ENCODE results near the gene QKI. TPM values are rescaled to one million over a fixed set of nuclear protein-coding genes. Genes with fewer than 3 reads are reported as not detected.
"Not testable (repeated sequence)": the region's sequence is repeated elsewhere in the genome, so short reads cannot be mapped to it uniquely, and the experiment has no call there.

QKI gene
- total RNA-seq: 10 to 100 TPM; 58.0 to 59.7 TPM

- H3K9me3 Mint-ChIP-seq: no peaks in the 10 kb centered on the region
- H3K27me3 Mint-ChIP-seq: no peaks in the 10 kb centered on the region
- DNase-seq: peak; percentile 81
- peaks cover 35% of the 10 kb centered on the region for H3K4me1 Mint-ChIP-seq
- peak within 1 kb of the TSS; percentile 83 for H3K4me3 Mint-ChIP-seq
- peak within 1 kb of the TSS; percentile 86 for H3K27ac Mint-ChIP-seq
- peaks cover 8% of the 10 kb centered on the region for H3K36me3 Mint-ChIP-seq
These were observed at the start of gene QKI for GRCh38 chr6:163414117-163414945. Gene QKI, plus strand, starts transcription at chr6:163414718. Its CDS starts 476 bp downstream, at chr6:163415194.

DNA sequence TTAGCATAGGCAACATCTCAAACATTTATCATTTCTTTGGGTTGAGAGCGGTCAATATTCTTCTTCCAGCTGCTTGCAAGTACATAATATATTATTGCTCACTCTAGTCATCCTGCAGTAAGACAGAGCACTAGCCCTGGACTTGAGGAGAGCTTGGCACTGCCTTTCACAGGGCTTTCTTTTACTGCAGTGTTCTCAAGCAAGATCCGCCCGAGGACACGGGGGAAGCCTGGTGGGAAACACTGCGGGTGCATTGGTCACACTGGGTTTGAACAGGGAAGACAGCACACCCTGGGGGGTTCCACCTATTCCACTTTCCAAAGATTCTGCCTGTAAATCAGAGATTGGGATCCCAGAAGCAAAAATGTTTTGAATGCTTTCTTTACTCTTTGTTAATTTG is 48.2 kb upstream of the QKI start:
- Mint-ChIP-seq H3K27ac (no peak overlapping the region), H3K9me3 (no peaks in the 10 kb centered on the region), H3K4me1 (peaks cover 6% of the 10 kb centered on the region), H3K27me3 (peaks cover 14% of the 10 kb centered on the region), H3K36me3 (no peaks in the 10 kb centered on the region), H3K4me3 (no peak overlapping the region)
- no peak for DNase-seq

DNA sequence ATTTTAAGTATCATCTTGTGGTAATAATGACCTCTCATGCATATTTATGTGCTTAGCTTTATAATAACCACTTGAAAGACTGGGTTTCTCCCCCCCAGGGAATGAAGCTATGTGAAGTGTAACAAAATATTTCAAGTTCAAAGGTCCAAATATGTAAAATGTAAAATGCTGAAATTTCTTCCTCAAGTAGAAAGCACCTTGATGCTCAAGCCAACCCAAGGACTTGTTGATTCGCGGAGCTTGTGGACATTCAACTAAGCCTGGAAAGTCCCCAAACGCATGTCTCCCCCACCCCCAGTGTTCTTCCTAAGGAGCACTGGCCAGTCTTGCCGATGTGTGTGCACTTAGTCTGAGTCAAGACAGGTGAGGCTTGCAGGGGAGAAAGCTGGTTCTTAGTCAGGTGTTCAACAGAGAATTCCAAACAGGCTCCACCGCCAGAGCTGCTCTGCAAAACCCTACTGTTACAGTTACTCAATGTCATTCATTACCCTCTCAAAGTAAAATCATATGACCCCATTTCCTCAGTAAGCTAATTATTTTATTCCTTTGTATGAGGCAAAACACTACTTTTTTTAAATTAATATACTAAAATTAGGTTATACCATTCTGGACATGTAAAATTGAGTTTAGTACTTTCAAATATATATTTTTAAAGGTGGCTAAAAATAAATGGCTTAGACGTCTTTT is 46.9 kb upstream of the QKI start:
- H3K27me3 Mint-ChIP-seq: peaks cover 14% of the 10 kb centered on the region

GRCh38 chr6:163369141-163369540 is 45.4 kb upstream of the QKI start:
- Mint-ChIP-seq H3K4me1 (peaks cover 6% of the 10 kb centered on the region), H3K36me3 (no peaks in the 10 kb centered on the region), H3K27me3 (peaks cover 14% of the 10 kb centered on the region), H3K9me3 (no peaks in the 10 kb centered on the region), H3K27ac (no peak overlapping the region), H3K4me3 (no peak overlapping the region)
- DNase-seq: no peak

More for the DNA sequence above, 46.9 kb upstream of the QKI start:
- H3K27ac Mint-ChIP-seq: no peak overlapping the region
- H3K36me3 Mint-ChIP-seq: no peaks in the 10 kb centered on the region
- H3K4me3 Mint-ChIP-seq: no peak overlapping the region
- DNase-seq: no peak
- peaks cover 6% of the 10 kb centered on the region for H3K4me1 Mint-ChIP-seq
- H3K9me3 Mint-ChIP-seq: no peaks in the 10 kb centered on the region

- Mint-ChIP-seq H3K4me1 (peaks cover 6% of the 10 kb centered on the region), H3K9me3 (no peaks in the 10 kb centered on the region), H3K27ac (no peak overlapping the region), H3K4me3 (no peak overlapping the region), H3K27me3 (peaks cover 14% of the 10 kb centered on the region), H3K36me3 (no peaks in the 10 kb centered on the region)
- no peak for DNase-seq
These were observed 44.7 kb upstream of the QKI start for GRCh38 chr6:163369628-163370365.

DNA sequence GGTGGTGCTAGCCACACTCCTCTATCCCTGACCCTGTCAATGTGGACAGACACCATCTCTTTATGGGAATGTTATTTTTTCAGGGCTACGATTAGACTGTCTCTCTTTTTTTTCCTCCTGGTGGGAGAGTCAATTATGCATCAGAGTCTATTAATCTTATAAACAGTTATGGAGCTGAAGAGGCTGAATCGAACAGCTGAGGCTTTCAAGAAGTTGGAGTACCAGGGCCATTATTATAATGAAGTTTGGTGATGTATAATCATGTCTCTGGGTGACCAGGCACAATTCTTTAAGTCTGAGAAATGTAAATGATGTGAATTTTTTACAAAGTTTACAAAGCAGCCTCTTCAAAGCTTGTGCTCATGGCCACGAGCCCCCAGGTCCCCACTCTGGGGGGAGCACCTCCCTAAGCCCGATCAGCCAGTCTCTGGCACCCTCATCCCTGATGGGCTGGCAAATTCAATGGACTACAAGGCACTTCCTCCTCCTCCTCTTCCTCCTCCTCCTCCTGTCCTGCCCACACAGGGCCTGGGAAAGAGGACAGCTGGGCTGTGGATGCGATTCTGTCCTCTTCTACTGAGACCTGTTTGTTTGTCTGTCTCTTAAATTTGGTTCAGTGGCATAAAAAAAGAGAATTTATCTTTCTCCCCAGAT is 43.9 kb upstream of the QKI start:
- H3K27me3 Mint-ChIP-seq: peaks cover 14% of the 10 kb centered on the region
- H3K4me1 Mint-ChIP-seq: peaks cover 6% of the 10 kb centered on the region
- no peak for DNase-seq
- H3K27ac Mint-ChIP-seq: no peak overlapping the region
- no peak overlapping the region for H3K4me3 Mint-ChIP-seq
- H3K36me3 Mint-ChIP-seq: no peaks in the 10 kb centered on the region
- H3K9me3 Mint-ChIP-seq: no peaks in the 10 kb centered on the region

DNA sequence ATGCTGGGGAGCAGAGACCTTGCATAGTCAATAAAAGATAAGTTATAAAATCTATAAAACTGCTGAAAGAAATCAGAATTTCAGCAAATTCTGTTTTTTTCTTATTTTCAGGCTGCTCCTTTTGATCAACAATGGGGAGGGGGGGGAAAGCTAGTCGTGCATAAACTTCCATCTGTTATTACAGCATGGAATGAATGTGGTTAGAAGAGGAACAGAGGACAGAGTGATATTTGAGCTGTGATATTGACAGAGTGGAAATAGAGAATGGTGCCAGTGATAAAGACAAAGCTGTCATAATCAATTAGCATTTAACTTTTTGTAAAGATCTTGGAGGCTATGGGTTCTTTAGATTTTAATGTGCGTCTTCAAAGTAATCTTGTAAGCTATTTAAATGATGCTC is 43.4 kb upstream of the QKI start:
- Mint-ChIP-seq H3K4me1 (peaks cover 6% of the 10 kb centered on the region), H3K4me3 (no peak overlapping the region), H3K9me3 (no peaks in the 10 kb centered on the region), H3K36me3 (no peaks in the 10 kb centered on the region), H3K27me3 (peaks cover 14% of the 10 kb centered on the region), H3K27ac (no peak overlapping the region)
- DNase-seq: no peak

- Mint-ChIP-seq H3K27me3 (peaks cover 13% of the 10 kb centered on the region), H3K27ac (no peak overlapping the region), H3K4me1 (peaks cover 6% of the 10 kb centered on the region), H3K36me3 (no peaks in the 10 kb centered on the region), H3K9me3 (no peaks in the 10 kb centered on the region), H3K4me3 (no peak overlapping the region)
- DNase-seq: no peak
These were observed 41.3 kb upstream of the QKI start for GRCh38 chr6:163373240-163373639.

- Mint-ChIP-seq H3K9me3 (no peaks in the 10 kb centered on the region), H3K4me3 (no peak overlapping the region), H3K27me3 (peaks cover under 1% of the 10 kb centered on the region), H3K4me1 (no peaks in the 10 kb centered on the region), H3K27ac (no peak overlapping the region), H3K36me3 (no peaks in the 10 kb centered on the region)
- DNase-seq: no peak
These were observed 39.2 kb upstream of the QKI start for GRCh38 chr6:163375361-163375760.

DNA sequence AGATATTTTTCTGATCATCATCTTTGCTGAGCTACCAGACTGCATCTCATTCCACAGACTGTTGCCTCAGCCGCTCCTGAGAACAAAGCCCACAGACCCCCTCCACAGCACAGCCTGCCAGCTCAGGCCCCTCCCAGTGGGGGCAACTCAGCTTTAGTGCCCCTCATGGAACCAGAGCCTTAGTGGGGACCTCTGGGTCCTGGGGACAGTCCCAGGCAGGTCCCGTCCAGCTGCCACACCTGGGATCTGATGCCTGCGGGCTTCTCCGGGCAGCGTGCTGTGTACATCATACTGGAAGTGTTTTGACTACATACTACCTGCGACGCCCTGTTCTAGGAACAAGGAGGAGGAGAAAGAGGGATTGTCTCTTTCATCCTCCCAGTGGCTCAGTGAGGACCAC is 38.3 kb upstream of the QKI start:
- no peaks in the 10 kb centered on the region for H3K9me3 Mint-ChIP-seq

GRCh38 chr6:163377561-163377960 is 37.0 kb upstream of the QKI start:
- Mint-ChIP-seq H3K4me3 (no peak overlapping the region), H3K36me3 (no peaks in the 10 kb centered on the region), H3K4me1 (no peaks in the 10 kb centered on the region), H3K9me3 (no peaks in the 10 kb centered on the region), H3K27me3 (no peaks in the 10 kb centered on the region), H3K27ac (no peak overlapping the region)
- no peak for DNase-seq

More for the DNA sequence above, 38.3 kb upstream of the QKI start:
- Mint-ChIP-seq H3K4me1 (no peaks in the 10 kb centered on the region), H3K27me3 (no peaks in the 10 kb centered on the region), H3K36me3 (no peaks in the 10 kb centered on the region), H3K27ac (no peak overlapping the region), H3K4me3 (no peak overlapping the region)
- no peak for DNase-seq

- H3K36me3 Mint-ChIP-seq: no peaks in the 10 kb centered on the region
- DNase-seq: no peak
- H3K9me3 Mint-ChIP-seq: peaks cover 3% of the 10 kb centered on the region
- no peaks in the 10 kb centered on the region for H3K4me1 Mint-ChIP-seq
- no peak overlapping the region for H3K4me3 Mint-ChIP-seq
- H3K27ac Mint-ChIP-seq: no peak overlapping the region
- peaks cover 4% of the 10 kb centered on the region for H3K27me3 Mint-ChIP-seq
These were observed 34.3 kb upstream of the QKI start for GRCh38 chr6:163380216-163380615.

DNA sequence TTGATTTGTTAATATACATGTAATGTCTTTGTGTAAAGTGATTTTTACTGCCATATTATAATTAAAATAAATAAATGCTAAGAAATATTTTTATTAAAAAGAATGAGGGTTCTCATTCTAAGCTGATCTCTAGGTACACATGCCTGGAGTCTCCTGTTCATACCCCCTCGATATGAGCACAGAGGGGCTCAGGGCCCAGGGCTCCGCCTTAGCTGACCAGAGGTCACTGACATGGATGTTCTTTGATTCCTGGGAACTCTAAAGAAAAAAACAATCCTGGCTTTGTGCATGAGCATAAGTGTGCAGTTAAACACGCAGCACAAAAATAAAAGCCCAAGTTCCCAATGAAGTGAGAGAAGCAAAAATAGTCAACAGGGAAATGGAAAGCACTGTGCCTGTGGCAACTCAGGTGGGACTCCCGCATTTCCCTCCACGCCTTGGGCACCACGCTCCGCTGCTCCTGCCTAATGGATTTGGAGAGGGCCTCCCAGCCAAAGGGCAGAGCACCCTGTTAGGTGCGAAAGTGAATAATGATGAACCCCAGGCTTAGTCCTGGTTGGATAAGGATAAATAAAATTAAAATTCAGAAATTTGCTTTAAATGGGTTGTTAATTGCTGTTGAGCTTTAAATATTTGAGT is 33.3 kb upstream of the QKI start:
- DNase-seq: no peak
- Mint-ChIP-seq H3K36me3 (no peaks in the 10 kb centered on the region), H3K9me3 (peaks cover 3% of the 10 kb centered on the region), H3K27ac (no peak overlapping the region), H3K4me1 (no peaks in the 10 kb centered on the region), H3K4me3 (no peak overlapping the region), H3K27me3 (peaks cover 4% of the 10 kb centered on the region)

DNA sequence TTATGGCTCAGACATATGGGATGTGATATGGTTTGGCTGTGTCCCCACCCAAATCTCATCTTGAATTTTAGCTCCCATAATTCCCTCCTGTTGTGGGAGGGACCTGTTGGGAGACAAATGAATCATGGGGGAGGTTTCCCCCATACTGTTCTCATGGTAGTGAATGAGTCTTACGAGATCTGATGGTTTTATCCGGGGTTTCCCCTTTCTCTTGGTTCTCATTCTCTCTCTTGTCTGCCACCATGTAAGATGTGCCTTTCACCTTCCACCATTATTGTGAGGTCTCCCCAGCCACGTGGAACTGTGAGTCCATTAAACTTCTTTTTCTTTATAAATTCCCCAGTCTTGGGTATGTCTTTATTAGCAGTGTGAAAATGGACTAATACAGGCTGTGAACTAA is 31.1 kb upstream of the QKI start:
- DNase-seq, H3K4me3 Mint-ChIP-seq, H3K27ac Mint-ChIP-seq, H3K4me1 Mint-ChIP-seq, H3K27me3 Mint-ChIP-seq, H3K9me3 Mint-ChIP-seq, H3K36me3 Mint-ChIP-seq: not testable (repeated sequence)
